ENCODE results near the gene TRAF3IP3.

GRCh38 chr1:209775678-209776077 lies 19.8 kb downstream of the TRAF3IP3 start:
- no peak for TF ChIP-seq FOSL2 (CRISPR knock-in tag; IDR thresholded peaks at IDR 0.05)
- no peak for TF ChIP-seq HOXA7 (CRISPR knock-in tag; IDR thresholded peaks at IDR 0.05)
- no peak for TF ChIP-seq RARG (CRISPR knock-in tag; IDR thresholded peaks at IDR 0.05; ENCODE audit: low read depth)
- no peak for TF ChIP-seq CHD4 (IDR thresholded peaks at IDR 0.05; ENCODE audit: borderline replicate concordance, low read length)
- TF ChIP-seq ZKSCAN1 (IDR thresholded peaks at IDR 0.05; ENCODE audit: low read length), result no peak
- TF ChIP-seq CTCF (CRISPR knock-in tag; IDR thresholded peaks at IDR 0.05), result no peak
- TF ChIP-seq, protein P1, sequence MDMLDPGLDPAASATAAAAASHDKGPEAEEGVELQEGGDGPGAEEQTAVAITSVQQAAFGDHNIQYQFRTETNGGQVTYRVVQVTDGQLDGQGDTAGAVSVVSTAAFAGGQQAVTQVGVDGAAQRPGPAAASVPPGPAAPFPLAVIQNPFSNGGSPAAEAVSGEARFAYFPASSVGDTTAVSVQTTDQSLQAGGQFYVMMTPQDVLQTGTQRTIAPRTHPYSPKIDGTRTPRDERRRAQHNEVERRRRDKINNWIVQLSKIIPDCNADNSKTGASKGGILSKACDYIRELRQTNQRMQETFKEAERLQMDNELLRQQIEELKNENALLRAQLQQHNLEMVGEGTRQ (IDR thresholded peaks at IDR 0.05; ENCODE audit: low read depth, low read length), result no peak
- TF ChIP-seq, protein P1 (CRISPR knock-in tag; IDR thresholded peaks at IDR 0.05; ENCODE audit: borderline replicate concordance), result no peak
- TF ChIP-seq HNRNPH1 (optimal IDR thresholded peaks at IDR 0.05; ENCODE audit: low read depth, low read length), result no peak
- TF ChIP-seq FOXJ3 (CRISPR knock-in tag; IDR thresholded peaks at IDR 0.05; ENCODE audit: borderline replicate concordance), result no peak
- TF ChIP-seq TEAD3 (CRISPR knock-in tag; optimal IDR thresholded peaks at IDR 0.05; ENCODE audit: borderline replicate concordance), result no peak
- no peak for TF ChIP-seq ZNF143 (CRISPR knock-in tag; IDR thresholded peaks at IDR 0.05)
- no peak for TF ChIP-seq TOE1 (CRISPR knock-in tag; IDR thresholded peaks at IDR 0.05)
- no peak for TF ChIP-seq ZHX1 (CRISPR knock-in tag; IDR thresholded peaks at IDR 0.05; ENCODE audit: low read depth)

Measured in HepG2 (cell line).